Thymus (tissue), 11 donors: ENCODE measurements around the gene RAMP3. TPM values are rescaled to one million over a fixed set of nuclear protein-coding genes. Genes with fewer than 3 reads are reported as not detected.

ENCODE experiments used
- DNase-seq, 9 donors: peaks; one replicate each; pipeline ENCODE4 v3.0.0-alpha.2; 2013; ENCODE audit warnings: low spot score in 9 of 9, low read depth in 6 of 9, missing footprints in 1 of 9
- H3K27ac ChIP-seq, 2 donors: one replicate each; pipeline ENCODE4 v1.5.1; 2013; ENCODE audit warnings: control low read depth in 1 of 2, low read depth in 1 of 2, low read length in 1 of 2, mild to moderate bottlenecking in 1 of 2, moderate library complexity in 1 of 2
- H3K27me3 ChIP-seq, 2 donors: one replicate each; pipeline ENCODE4 v1.5.1; 2013; ENCODE audit warnings: low read length in 1 of 2; ENCODE audit not compliant: control insufficient read depth in 2 of 2, insufficient read depth in 1 of 2
- H3K36me3 ChIP-seq, 2 donors: one replicate each; pipeline ENCODE4 v1.5.1; 2013; ENCODE audit warnings: low read length in 1 of 2, mild to moderate bottlenecking in 1 of 2, moderate library complexity in 1 of 2; ENCODE audit not compliant: control insufficient read depth in 2 of 2, insufficient read depth in 2 of 2
- H3K4me1 ChIP-seq, 2 donors: one replicate each; pipeline ENCODE4 v1.5.1; 2013; ENCODE audit warnings: low read length in 2 of 2; ENCODE audit not compliant: control insufficient read depth in 2 of 2, insufficient read depth in 2 of 2
- H3K4me3 ChIP-seq, 2 donors: one replicate each; pipeline ENCODE4 v1.5.1; 2013; ENCODE audit warnings: low read length in 2 of 2, control low read depth in 1 of 2, mild to moderate bottlenecking in 1 of 2
- H3K9me3 ChIP-seq, 2 donors: one replicate each; pipeline ENCODE4 v1.5.1; 2013; ENCODE audit warnings: low read length in 1 of 2, mild to moderate bottlenecking in 1 of 2; ENCODE audit not compliant: control insufficient read depth in 2 of 2, insufficient read depth in 1 of 2
- WGBS: extraction: QIAGEN DNeasy Blood & Tissue Kit; methylation state at CpG from one replicate; pipeline ENCODE4 v1.1.7; 2013; 5-methylcytosine and 5-hydroxymethylcytosine counted together
- polyA plus RNA-seq: library from polyadenylated mRNA; stranded (reverse); fragments of 200-250 nt; gene quantifications from one replicate; pipeline ENCODE4 v1.2.3, GENCODE V29; 2013
- total RNA-seq: library from RNA; stranded (reverse); fragments of 120-200 nt; gene quantifications from one replicate; pipeline ENCODE4 v1.2.4, GENCODE V29; 2013
- donor health status: healthy.

Gene RAMP3
- total and polyA plus RNA-seq, 2 donors = 5.2 to 23.8 TPM

DNA sequence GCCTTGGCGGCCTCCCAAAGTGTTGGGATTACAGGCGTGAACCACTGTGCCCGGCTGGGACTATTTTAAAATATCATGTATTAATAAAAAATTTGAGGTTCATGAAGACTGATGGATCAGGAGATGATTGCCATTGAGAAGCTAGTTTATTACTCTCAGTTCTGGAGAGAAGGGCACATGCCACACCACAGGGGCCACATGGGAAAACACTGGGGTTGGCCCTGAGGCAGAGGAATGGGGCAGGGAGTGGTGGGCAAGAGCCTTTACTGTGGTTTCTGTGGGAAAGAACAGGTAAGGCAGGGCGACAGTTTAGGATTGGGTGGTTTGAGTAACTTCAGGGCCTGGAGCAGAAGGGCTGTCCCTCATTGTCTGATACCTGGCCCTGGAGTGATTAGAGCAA lies 39.3 kb upstream of the RAMP3 start:
- no peak for DNase-seq
- no peaks in the 10 kb centered on the region for H3K36me3 ChIP-seq
- no peaks in the 10 kb centered on the region for H3K9me3 ChIP-seq
- no peak overlapping the region for H3K4me3 ChIP-seq
- no peak overlapping the region for H3K27ac ChIP-seq
- H3K4me1 ChIP-seq = no peaks in the 10 kb centered on the region
- peaks cover 0 to 2% of the 10 kb centered on the region in 2 donors for H3K27me3 ChIP-seq
- 83% methylated on average over 4 of the region's 4 CpGs for WGBS

DNA sequence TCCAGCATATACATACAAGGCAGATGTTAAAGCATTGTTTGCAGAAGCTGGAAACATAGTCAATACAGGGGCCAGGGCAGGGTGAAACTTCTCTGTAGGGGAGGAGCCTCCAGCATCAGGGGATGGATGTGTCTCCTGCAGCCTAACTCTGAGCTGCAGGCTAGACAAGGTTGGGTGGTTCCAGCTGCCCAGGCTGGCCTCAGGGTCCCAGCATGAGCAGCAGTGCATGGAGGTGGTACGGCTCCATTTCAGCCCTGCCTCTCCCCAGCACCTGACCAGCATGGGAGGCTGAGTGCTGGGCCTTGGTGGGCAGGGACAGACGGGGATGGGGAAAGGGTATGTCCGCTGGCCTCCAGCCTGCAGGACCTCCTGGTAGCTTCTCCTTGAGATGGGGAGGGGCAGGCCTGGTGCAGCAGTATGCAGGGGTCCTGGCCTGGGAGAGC lies 38.7 kb upstream of the RAMP3 start:
- Histone ChIP-seq H3K4me3 (no peak overlapping the region), H3K4me1 (no peaks in the 10 kb centered on the region), H3K27me3 (peaks cover 0 to 2% of the 10 kb centered on the region in 2 donors), H3K36me3 (no peaks in the 10 kb centered on the region), H3K9me3 (no peaks in the 10 kb centered on the region), H3K27ac (no peak overlapping the region)
- WGBS = 96% methylated on average over 3 of the region's 3 CpGs
- no peak for DNase-seq

DNA sequence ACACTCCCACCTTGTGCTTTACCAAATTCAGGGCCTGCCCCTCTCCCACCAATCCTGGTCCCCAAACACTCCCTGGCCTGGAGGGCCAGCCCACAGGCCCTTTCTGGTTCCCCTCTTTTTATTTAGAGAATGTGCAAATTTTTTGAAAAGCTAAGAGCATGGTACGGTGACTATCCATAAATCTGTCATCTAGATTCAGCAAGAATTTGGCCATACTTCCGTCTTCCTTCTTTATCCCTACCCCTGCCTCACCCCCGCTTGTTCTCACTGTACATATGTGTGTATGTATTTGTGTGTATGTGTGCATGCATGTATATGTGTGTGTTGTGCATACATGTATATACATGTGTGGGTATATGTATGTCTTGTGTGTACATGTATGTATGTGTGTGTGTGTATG lies 38.0 kb upstream of the RAMP3 start:
- no peaks in the 10 kb centered on the region for H3K9me3 ChIP-seq
- peaks cover 0 to 2% of the 10 kb centered on the region in 2 donors for H3K27me3 ChIP-seq
- H3K36me3 ChIP-seq = no peaks in the 10 kb centered on the region
- no peak overlapping the region for H3K27ac ChIP-seq
- 98% methylated on average over 3 of the region's 3 CpGs for WGBS
- no peak overlapping the region for H3K4me3 ChIP-seq
- H3K4me1 ChIP-seq = no peaks in the 10 kb centered on the region
- DNase-seq = no peak

DNA sequence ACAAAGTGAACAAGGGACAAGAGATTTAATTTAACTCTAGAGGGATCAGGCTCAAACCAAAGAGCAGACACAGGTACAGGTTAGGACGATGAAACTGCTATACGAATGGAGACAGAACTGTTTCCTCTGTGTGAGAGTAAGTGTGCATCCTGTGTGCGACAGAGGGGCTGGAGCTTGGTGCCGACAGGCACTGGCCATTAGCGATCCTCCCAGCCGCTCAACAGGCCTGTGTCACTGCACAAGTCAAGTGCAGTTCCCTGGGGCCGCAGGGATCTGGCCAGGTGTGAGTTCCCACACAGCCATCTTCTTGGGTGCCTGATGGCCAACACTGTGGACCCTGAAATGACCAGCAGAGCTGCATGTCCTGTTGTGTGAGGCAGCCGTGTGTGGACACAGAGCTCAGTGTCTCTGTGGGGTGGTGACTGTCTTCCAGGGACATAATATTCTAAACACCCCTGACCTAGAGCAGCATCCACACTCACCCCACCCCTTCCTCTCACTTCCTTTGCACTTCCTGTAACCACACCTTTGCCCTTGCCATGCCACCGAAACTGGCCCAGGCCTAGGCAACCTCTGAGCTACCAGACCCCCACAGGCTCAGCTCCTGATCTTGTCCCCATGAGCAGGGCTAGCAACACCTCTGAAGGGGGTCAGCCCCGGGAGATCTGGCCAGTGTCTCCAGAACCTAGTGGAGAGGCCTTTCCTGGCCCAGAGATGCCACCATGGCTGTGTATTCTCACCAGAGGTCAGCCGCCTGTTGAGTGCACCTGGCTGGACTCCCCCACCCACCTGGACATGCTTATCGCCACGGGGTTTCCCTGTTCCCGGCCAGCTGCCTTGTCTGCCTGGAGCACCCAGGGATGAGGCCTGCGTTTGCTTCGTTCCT lies 34.4 kb upstream of the RAMP3 start:
- Histone ChIP-seq H3K27ac (no peak overlapping the region), H3K36me3 (no peaks in the 10 kb centered on the region), H3K4me1 (no peaks in the 10 kb centered on the region), H3K4me3 (no peak overlapping the region), H3K9me3 (no peaks in the 10 kb centered on the region), H3K27me3 (no peaks in the 10 kb centered on the region)
- no peak for DNase-seq
- 88% methylated on average over 16 of the region's 16 CpGs for WGBS

DNA sequence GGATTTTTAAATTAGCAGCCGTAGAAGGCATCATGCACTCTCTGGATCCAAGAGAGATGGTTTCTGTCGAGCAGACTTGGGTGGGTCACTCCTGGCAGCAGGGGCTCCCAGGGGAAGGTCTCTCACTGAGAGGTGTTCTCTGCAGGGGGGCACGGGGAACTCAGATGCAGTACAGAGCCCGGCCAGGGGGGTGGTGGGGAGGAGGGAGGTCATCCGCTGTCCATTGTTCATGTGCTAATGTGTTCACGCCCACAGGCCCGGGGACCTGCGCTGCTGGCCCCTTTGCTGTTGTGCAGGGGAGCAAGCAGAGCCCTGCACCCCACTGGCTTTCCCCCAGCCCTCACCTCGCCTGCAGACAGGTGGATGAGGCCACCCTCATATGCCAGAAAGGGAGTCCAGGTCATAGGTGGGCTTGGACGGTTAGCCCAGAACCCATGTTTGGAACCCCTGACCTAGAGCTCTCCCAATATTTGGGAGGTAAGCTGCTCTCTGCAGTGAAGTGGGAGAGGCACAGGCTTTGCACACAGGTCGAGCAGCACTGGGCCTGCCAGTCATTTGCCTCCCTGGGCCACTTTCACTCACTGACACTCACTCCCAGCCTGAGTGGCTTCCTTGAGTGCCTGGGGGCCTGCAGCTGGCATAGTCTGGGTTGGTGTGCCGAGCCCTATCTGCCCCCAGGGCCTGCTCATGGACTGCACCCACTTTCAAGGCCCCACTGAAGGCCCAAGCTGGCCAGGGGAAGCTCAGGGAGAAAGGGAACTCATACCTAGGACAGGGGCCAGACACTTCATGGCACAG lies 33.5 kb upstream of the RAMP3 start:
- Histone ChIP-seq H3K36me3 (no peaks in the 10 kb centered on the region), H3K27me3 (no peaks in the 10 kb centered on the region), H3K4me1 (no peaks in the 10 kb centered on the region), H3K4me3 (no peak overlapping the region), H3K27ac (no peak overlapping the region), H3K9me3 (no peaks in the 10 kb centered on the region)
- 92% methylated on average over 12 of the region's 12 CpGs for WGBS
- no peak for DNase-seq

DNA sequence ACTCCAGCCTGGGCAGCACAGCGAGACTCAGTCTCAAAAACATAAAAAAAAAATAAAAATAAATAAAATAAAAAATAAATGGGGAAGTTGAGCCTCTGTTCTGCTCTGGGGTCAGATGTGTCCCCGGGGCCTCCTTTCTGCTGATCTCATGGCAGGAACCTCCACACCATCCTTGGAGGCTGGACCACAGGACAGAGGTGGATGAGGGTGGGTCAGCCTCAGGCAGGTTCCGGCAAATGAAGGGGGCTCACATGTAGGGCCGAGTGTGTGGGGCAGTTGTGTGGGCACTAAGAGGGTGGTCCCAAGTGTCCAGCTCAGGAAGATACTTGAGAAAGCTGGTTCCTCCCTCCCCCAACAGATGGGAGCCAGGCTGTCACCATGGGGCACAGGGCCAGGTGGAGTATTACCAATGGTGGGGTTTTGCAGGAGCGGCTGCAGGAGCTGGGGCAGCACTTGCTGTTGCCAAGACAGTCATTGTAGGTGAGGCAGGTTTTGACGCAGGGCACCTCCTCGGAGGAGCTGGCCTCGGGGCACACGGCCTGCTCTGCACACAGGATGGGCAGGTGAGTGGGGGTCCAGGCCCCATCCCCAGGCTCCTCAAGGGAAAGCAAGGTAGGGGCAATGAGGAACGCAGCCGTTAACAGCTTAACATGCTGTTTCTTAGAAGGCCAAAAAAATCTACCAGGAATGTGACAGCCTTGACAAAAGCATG lies 32.2 kb upstream of the RAMP3 start:
- Histone ChIP-seq H3K27ac (no peak overlapping the region), H3K9me3 (no peaks in the 10 kb centered on the region), H3K27me3 (no peaks in the 10 kb centered on the region), H3K36me3 (no peaks in the 10 kb centered on the region), H3K4me1 (no peaks in the 10 kb centered on the region), H3K4me3 (no peak overlapping the region)
- WGBS = 94% methylated on average over 11 of the region's 11 CpGs
- DNase-seq = no peak

DNA sequence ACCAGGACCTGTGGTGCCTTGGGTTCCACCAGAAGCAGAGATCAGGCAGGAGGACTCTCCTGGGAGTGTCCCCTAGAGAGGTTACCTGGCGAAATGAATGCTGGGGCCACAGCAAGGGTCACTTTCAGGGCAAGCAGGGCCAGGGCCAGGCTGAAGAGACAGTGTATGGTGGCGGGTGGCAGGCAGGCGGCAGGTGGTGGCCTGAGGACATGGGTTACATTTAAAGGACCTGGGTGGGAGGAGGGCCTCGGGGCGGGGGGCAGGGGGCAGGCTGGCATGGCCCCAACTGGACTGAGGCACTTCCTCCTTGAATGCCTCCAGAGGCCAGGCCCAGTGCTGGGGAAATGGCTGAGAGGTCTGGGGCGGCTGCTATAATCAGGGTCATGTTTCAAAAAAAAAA lies 31.4 kb upstream of the RAMP3 start:
- no peaks in the 10 kb centered on the region for H3K9me3 ChIP-seq
- DNase-seq = no peak
- WGBS = 94% methylated on average over 6 of the region's 6 CpGs
- no peaks in the 10 kb centered on the region for H3K4me1 ChIP-seq
- no peaks in the 10 kb centered on the region for H3K27me3 ChIP-seq
- H3K36me3 ChIP-seq = no peaks in the 10 kb centered on the region
- no peak overlapping the region for H3K27ac ChIP-seq
- H3K4me3 ChIP-seq = no peak overlapping the region

DNA sequence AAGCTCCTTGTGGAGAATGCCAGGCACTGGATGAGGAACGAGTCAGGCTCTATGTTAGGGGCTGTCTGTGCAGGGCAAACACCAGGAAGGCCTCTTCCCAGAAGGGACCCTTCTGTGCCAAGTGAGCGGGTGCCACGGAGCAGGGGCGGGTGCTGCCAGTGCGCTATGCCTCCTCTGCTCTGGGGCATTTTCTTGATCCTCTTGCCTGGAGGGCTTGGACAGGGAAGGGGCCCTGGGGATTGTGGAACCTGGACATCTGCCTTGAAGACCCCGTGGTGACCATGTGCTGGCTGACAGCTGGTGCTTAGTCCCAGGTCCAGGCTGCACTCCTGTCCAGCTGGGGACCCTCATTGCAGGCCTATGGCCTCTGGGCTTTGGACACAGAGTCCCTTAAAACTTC lies 30.7 kb upstream of the RAMP3 start:
- no peaks in the 10 kb centered on the region for H3K9me3 ChIP-seq
- WGBS = 95% methylated on average over 6 of the region's 6 CpGs

More for the DNA sequence above, 30.7 kb upstream of the RAMP3 start:
- no peak overlapping the region for H3K4me3 ChIP-seq
- no peaks in the 10 kb centered on the region for H3K27me3 ChIP-seq
- H3K27ac ChIP-seq = no peak overlapping the region
- H3K36me3 ChIP-seq = no peaks in the 10 kb centered on the region
- DNase-seq = no peak
- no peaks in the 10 kb centered on the region for H3K4me1 ChIP-seq
